ENCODE data around the gene CCDC192. TPM values are rescaled to one million over a fixed set of nuclear protein-coding genes. Genes with fewer than 3 reads are reported as not detected.

The CCDC192 gene
- total and polyA plus RNA-seq, 2 of the 4 experiments (the other 2 are of a cell fraction) = not detected

GRCh38 chr5:127957701-127958239, 254.6 kb downstream of the CCDC192 start:
- no peaks in the 10 kb centered on the region for H3K27me3 ChIP-seq (ENCODE audit: control insufficient read depth, insufficient read depth, low read length)
- H4K8ac ChIP-seq (ENCODE audit: low read depth in 2 of 2, low read length in 2 of 2) = no peak overlapping the region
- H2BK15ac ChIP-seq (ENCODE audit: low read depth, low read length) = no peak overlapping the region
- H2BK20ac ChIP-seq (ENCODE audit: low read depth, low read length) = no peak overlapping the region
- H3K4me1 ChIP-seq (ENCODE audit: control insufficient read depth, insufficient read depth, low read length) = peaks cover 8% of the 10 kb centered on the region
- H3K9me1 ChIP-seq (ENCODE audit: insufficient read depth, low read length) = peaks cover 5% of the 10 kb centered on the region; the same call in 1 of the 2 replicates
- H3K14ac ChIP-seq (replicated peaks; ENCODE audit: low read depth, low read length) = no peak overlapping the region
- no peak overlapping the region for H4K5ac ChIP-seq (ENCODE audit: low read depth, low read length)
- H4K20me1 ChIP-seq (ENCODE audit: insufficient read depth, low read length) = no peaks in the 10 kb centered on the region
- intact Hi-C loops (cut with micrococcal nuclease) (loop anchor here (2.0 kb wide), 1 partner anchor 125 kb away; the partner anchor contains the start of gene SLC12A2), dilution Hi-C loops (cut with HindIII; ENCODE audit: low sequenced_read_pairs, unreplicated experiment) (no loop called here), in situ Hi-C loops (cut with MboI; ENCODE audit: low sequenced_read_pairs) (no loop called here)
- no peak overlapping the region for H3K4ac ChIP-seq (ENCODE audit: low read depth, low read length)
- H3K4me2 ChIP-seq (ENCODE audit: low read depth, low read length) = no peak overlapping the region
- DNase-seq (no peak), ATAC-seq (ENCODE audit: low read depth) (no peak)
- H3K23ac ChIP-seq (ENCODE audit: low read depth, low read length) = no peak overlapping the region
- no peak for TF ChIP-seq BHLHE40 (IDR thresholded peaks at IDR 0.05; ENCODE audit: low read depth, low read length)
- TF ChIP-seq CEBPB (IDR thresholded peaks at IDR 0.05; ENCODE audit: low read depth, low read length) = no peak
- no peak for TF ChIP-seq MAFK (IDR thresholded peaks at IDR 0.05; ENCODE audit: low read depth, low read length)
- TF ChIP-seq RFX5 (IDR thresholded peaks at IDR 0.05; ENCODE audit: low read depth, low read length) = no peak
- no peak for TF ChIP-seq POLR2A (IDR thresholded peaks at IDR 0.05; ENCODE audit: low read depth, low read length)
- TF ChIP-seq CTCF (conservative IDR thresholded peaks at IDR 0.05; ENCODE audit: low read depth, low read length) = no peak
- no peak for TF ChIP-seq ELK1 (IDR thresholded peaks at IDR 0.05; ENCODE audit: borderline replicate concordance, low read depth, low read length)
- no peak for TF ChIP-seq USF2 (IDR thresholded peaks at IDR 0.05; ENCODE audit: low read depth, low read length)
- no peak for TF ChIP-seq NFE2L2 (IDR thresholded peaks at IDR 0.05; ENCODE audit: low read depth, low read length)
- TF ChIP-seq MXI1 (IDR thresholded peaks at IDR 0.05; ENCODE audit: borderline replicate concordance, low read depth, low read length) = no peak
- TF ChIP-seq SMC3 (IDR thresholded peaks at IDR 0.05; ENCODE audit: low read depth, low read length) = no peak
- no peak for TF ChIP-seq MAZ (IDR thresholded peaks at IDR 0.05; ENCODE audit: borderline replicate concordance, low read depth, low read length)
- H3K36me3 ChIP-seq (ENCODE audit: control insufficient read depth, insufficient read depth, low read length) = no peaks in the 10 kb centered on the region
- no peak overlapping the region for H2AK5ac ChIP-seq (ENCODE audit: low read depth, low read length)
- H2BK5ac ChIP-seq (ENCODE audit: low read depth, low read length, poor library complexity, severe bottlenecking) = no peak overlapping the region
- no peak overlapping the region for H3K56ac ChIP-seq (ENCODE audit: extremely low read depth, insufficient read depth, low read length)
- CTCF ChIA-PET = no interaction called here
- BruUV-seq (replicated peaks) = no TSS peak
- no peak overlapping the region for H3K27ac ChIP-seq (ENCODE audit: insufficient read depth, low read length)
- H2BK120ac ChIP-seq (ENCODE audit: low read depth, low read length) = no peak overlapping the region
- no peaks in the 10 kb centered on the region; a peak in 1 of 4 replicates for H3K79me1 ChIP-seq (ENCODE audit: low read depth in 1 of 2, low read length in 2 of 2)
- H3K9ac ChIP-seq (ENCODE audit: low read depth, low read length) = no peak overlapping the region
- H3K9me3 ChIP-seq (ENCODE audit: control insufficient read depth, insufficient read depth, low read length) = no peaks in the 10 kb centered on the region
- H2AFZ ChIP-seq (replicated peaks; ENCODE audit: low read length, poor library complexity) = no peak overlapping the region
- no peak overlapping the region for H4K91ac ChIP-seq (ENCODE audit: insufficient read depth, low read depth, low read length)
- no peak overlapping the region for H3K18ac ChIP-seq (ENCODE audit: low read depth, low read length)
- H3K4me3 ChIP-seq (ENCODE audit: insufficient read depth, low read depth, low read length) = no peak overlapping the region
- POLR2A ChIA-PET (ENCODE audit: unreplicated experiment) = no interaction called here
- H2AK9ac ChIP-seq (replicated peaks; ENCODE audit: low read depth, low read length, poor library complexity) = no peak overlapping the region

Measured in IMR-90 (cell line).